Right lobe of liver (tissue), 6 donors: Measurements from ENCODE around the gene ADSS1. TPM values are rescaled to one million over a fixed set of nuclear protein-coding genes. Genes with fewer than 3 reads are reported as not detected.

Experiments
- ATAC-seq, 4 donors: fragments of 200-7000 bp; cut with Tn5 transposase; one replicate each; pipeline ENCODE4 v1.9.1; 2020; ENCODE audit warnings: mild to moderate bottlenecking in 4 of 4, moderate library complexity in 4 of 4
- DNase-seq, 3 donors: peaks; one replicate each; pipeline ENCODE4 v3.0.0-alpha.2; 2020
- H3K27ac ChIP-seq, 3 donors: fragments of 200-600 bp; one replicate each; pipeline ENCODE4 v1.8.0; 2022
- H3K27me3 ChIP-seq, 2 donors: fragments of 200-600 bp; one replicate each; pipeline ENCODE4 v1.8.0; 2022
- H3K36me3 ChIP-seq, 4 donors: fragments of 200-600 bp; sonication (generic) in 1 of 4; one replicate each; pipeline versions ENCODE4 v1.5.1 to v1.8.0; 2017 to 2022; ENCODE audit warnings: control low read depth in 1 of 4
- H3K4me1 ChIP-seq, 4 donors: fragments of 200-600 bp; sonication (generic) in 1 of 4; one replicate each; pipeline versions ENCODE4 v1.5.1 to v1.8.0; 2017 to 2022; ENCODE audit warnings: control low read depth in 1 of 4
- H3K4me3 ChIP-seq, 3 donors: fragments of 200-600 bp; one replicate each; pipeline ENCODE4 v1.8.0; 2022
- H3K9me3 ChIP-seq, 4 donors: fragments of 200-600 bp; sonication (generic) in 1 of 4; one replicate each; pipeline versions ENCODE4 v1.5.1 to v1.8.0; 2017 to 2022; ENCODE audit warnings: control low read depth in 1 of 4
- POLR2A ChIP-seq: fragments of 450-650 bp; IDR thresholded peaks from one replicate; pipeline ENCODE4 v1.6.1; 2017; ENCODE audit warnings: antibody characterized with exemption, mild to moderate bottlenecking
- WGBS: methylation state at CpG from one replicate; pipeline ENCODE4 v1.1.6; 2018; ENCODE audit warnings: low coverage, low lambda C conversion rate; ENCODE audit not compliant: insufficient coverage; ENCODE audit errors: missing lambda C conversion rate; 5-methylcytosine and 5-hydroxymethylcytosine counted together
- intact Hi-C, 2 donors: fragments of 100-400 bp; cut with DNase I; formaldehyde crosslinking; loops; one replicate each; pipeline versions ENCODE4 v1.11.2 to v1.14.1; 2022
- total RNA-seq, 6 experiments: library from RNA; depleted of rRNA in 2 of 6; stranded (reverse); fragments of >200 nt in 2 of 6; fragmentation: NEBNext Ultra II Directional in 3 of 6; extraction: Animal tissue kit (Norgen Biotek cat#: 25700) in 3 of 6; gene quantifications; one replicate each; pipeline versions ENCODE4 v1.1.0 to v1.2.4, GENCODE V29; 2016 to 2023
- TF ChIP-seq, protein P1 (sequence below), 4 donors: fragments of 200-600 bp in 3 of 4; fragments of 450-650 bp in 1 of 4; IDR thresholded peaks; one replicate each; pipeline versions ENCODE4 v1.5.1 to v1.8.0; 2016 to 2022; ENCODE audit warnings: antibody characterized with exemption in 4 of 4, mild to moderate bottlenecking in 2 of 4
- donor health status: DM: no; HTN: yes; CAD: no.
- donor health status: DM: no; HTN: no; CAD: no.
- donor health status: DM: no; HTN: no; CAD: no.
- donor health status: DM: no; HTN: yes; CAD: no.
- donor health status: DM: no; HTN: yes; CAD: no.

The ADSS1 gene
- total RNA-seq, 6 experiments from 2014 or later: 8.1 to 50.5 (median 36.8) TPM

DNA sequence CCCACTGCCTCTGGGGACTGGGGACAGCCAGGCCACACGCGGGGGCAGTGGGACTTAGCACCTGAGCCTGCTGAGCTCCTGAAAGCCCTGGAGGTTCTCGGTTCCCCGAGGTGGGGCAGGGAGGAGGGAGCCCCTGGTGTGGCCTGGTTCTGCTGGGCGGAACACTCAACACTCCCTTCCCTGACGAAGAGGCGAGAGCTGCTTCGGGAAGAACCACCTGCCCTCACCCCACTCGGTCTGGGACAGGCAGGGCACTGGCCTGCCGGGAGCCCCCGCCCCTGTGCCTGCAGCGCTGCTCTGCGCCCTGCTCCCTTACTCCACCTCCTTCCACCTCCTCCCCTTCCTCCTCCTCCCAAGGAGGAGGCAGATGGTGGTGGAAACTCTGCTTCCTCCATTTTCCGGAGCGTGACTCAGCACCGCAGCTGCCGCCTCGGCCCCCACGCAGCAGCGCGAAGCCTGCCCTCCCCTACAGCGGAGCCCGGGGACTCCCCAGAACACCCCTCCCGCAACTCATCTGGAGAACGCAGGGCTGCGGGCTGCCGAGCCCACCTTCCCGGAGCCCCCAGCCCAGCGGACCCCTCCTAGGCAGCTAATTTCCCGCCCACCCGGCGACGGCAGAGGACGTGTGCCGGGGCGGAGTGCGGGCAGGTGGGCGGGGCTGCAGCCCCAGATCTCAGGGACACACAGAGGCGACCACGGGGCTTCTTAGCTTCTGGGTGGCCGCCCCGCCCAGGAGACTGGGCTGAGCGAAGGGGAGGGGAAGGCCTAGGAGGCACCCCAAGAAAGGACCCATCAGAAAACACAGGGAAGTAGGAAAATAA lies 46.3 kb upstream of the ADSS1 start:
- Histone ChIP-seq H3K27ac (peak overlapping the region; percentile 50 to 81 (median 72)), H3K36me3 (no peaks in the 10 kb centered on the region), H3K27me3 (no peaks in the 10 kb centered on the region), H3K9me3 (no peaks in the 10 kb centered on the region), H3K4me1 (peaks cover 0 to 50% (median 28%) of the 10 kb centered on the region in 4 donors), H3K4me3 (peak overlapping the region; percentile 29 to 53 (median 46))
- WGBS: 8% methylated on average over 18 of the region's 43 CpGs
- intact Hi-C loops: no loop called here
- TF ChIP-seq, protein P1, sequence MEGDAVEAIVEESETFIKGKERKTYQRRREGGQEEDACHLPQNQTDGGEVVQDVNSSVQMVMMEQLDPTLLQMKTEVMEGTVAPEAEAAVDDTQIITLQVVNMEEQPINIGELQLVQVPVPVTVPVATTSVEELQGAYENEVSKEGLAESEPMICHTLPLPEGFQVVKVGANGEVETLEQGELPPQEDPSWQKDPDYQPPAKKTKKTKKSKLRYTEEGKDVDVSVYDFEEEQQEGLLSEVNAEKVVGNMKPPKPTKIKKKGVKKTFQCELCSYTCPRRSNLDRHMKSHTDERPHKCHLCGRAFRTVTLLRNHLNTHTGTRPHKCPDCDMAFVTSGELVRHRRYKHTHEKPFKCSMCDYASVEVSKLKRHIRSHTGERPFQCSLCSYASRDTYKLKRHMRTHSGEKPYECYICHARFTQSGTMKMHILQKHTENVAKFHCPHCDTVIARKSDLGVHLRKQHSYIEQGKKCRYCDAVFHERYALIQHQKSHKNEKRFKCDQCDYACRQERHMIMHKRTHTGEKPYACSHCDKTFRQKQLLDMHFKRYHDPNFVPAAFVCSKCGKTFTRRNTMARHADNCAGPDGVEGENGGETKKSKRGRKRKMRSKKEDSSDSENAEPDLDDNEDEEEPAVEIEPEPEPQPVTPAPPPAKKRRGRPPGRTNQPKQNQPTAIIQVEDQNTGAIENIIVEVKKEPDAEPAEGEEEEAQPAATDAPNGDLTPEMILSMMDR (IDR thresholded peaks at IDR 0.05): no peak
- TF ChIP-seq POLR2A: peak; percentile 36
- ATAC-seq: peak; percentile 39 to 73 (median 54)
- DNase-seq: peak; percentile 69 to 80 (median 80)

- peaks cover 0 to 50% (median 28%) of the 10 kb centered on the region in 4 donors for H3K4me1 ChIP-seq
- DNase-seq: peak in 1 of 3 donors; percentile 48
Measured at GRCh38 chr14:104678346-104678745, 45.7 kb upstream of the ADSS1 start.

GRCh38 chr14:104678901-104679705 lies 44.9 kb upstream of the ADSS1 start:
- H3K4me3 ChIP-seq: no peak overlapping the region
- no peak for ATAC-seq
- peak in 2 of 3 donors; percentile 29 to 44 for DNase-seq
- H3K9me3 ChIP-seq: no peaks in the 10 kb centered on the region
- no peak for TF ChIP-seq POLR2A
- TF ChIP-seq, protein P1 (IDR thresholded peaks at IDR 0.05): no peak
- H3K27me3 ChIP-seq: no peaks in the 10 kb centered on the region
- H3K36me3 ChIP-seq: no peaks in the 10 kb centered on the region
- H3K4me1 ChIP-seq: peaks cover 0 to 50% (median 28%) of the 10 kb centered on the region in 4 donors
- no CpG with 5 or more reads among the region's 18 CpGs for WGBS
- intact Hi-C loops: no loop called here
- H3K27ac ChIP-seq: peak overlapping the region in 2 of 3 donors; percentile 72 to 81

More at GRCh38 chr14:104678346-104678745, 45.7 kb upstream of the ADSS1 start:
- WGBS: 40% methylated on average over 1 of the region's 13 CpGs
- no peak for ATAC-seq
- H3K4me3 ChIP-seq: peak overlapping the region; percentile 29 to 53 (median 46)
- intact Hi-C loops: no loop called here
- H3K36me3 ChIP-seq: no peaks in the 10 kb centered on the region
- H3K9me3 ChIP-seq: no peaks in the 10 kb centered on the region
- peak overlapping the region; percentile 50 to 81 (median 72) for H3K27ac ChIP-seq
- H3K27me3 ChIP-seq: no peaks in the 10 kb centered on the region
- TF ChIP-seq, protein P1 (IDR thresholded peaks at IDR 0.05): no peak
- no peak for TF ChIP-seq POLR2A

GRCh38 chr14:104680056-104680805 lies 43.8 kb upstream of the ADSS1 start:
- intact Hi-C loops: no loop called here
- Histone ChIP-seq H3K36me3 (no peaks in the 10 kb centered on the region), H3K27ac (peak overlapping the region; percentile 56 to 78 (median 65)), H3K9me3 (no peaks in the 10 kb centered on the region), H3K27me3 (no peaks in the 10 kb centered on the region), H3K4me1 (peaks cover 0 to 50% (median 28%) of the 10 kb centered on the region in 4 donors), H3K4me3 (no peak overlapping the region)
- no peak for TF ChIP-seq POLR2A
- TF ChIP-seq, protein P1 (IDR thresholded peaks at IDR 0.05): no peak
- DNase-seq: peak; percentile 57 to 70 (median 68)
- WGBS: 53% methylated on average over 6 of the region's 21 CpGs
- ATAC-seq: peak in 2 of 4 donors; percentile 4 to 54
